ENCODE data around the gene TMEM238L. TPM values are rescaled to one million over a fixed set of nuclear protein-coding genes. Genes with fewer than 3 reads are reported as not detected.

TMEM238L gene
- total and polyA plus RNA-seq, 2 of the 8 experiments (the other 6 are each of a cell fraction or from before 2014, with no cell fraction given) = not detected

DNA sequence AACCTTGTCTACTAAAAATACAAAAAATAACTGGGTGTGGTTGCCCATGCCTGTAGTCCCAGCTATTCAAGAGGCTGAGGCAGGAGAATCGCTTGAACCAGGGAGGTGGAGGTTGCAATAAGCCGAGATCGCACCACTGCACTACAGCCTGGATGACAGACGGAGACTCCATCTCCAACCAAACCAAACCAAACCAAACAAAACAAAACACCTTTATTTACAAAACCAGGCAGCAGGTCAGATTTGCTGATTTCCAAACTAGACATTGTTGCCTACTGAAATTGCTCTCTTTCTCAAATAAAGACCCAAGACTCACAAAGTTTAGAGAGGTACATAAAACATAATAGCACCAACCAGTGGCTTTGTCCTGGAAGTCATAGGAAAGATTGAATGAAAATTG lies 5.7 kb upstream of the TMEM238L start:
- POLR2A ChIA-PET (ENCODE audit: partially characterized antibody) = interaction anchor here (0.6 to 1.1 kb wide), 2 partner anchors 15 to 23 kb away, joined by 3 to 4 read pairs; no protein-coding TSS in a partner anchor
- Histone ChIP-seq H3K18ac (ENCODE audit: extremely low read depth, low read length) (no peak overlapping the region), H3K4me3 (ENCODE audit: extremely low read depth in 1 of 4, insufficient read depth in 2 of 4, low read depth in 3 of 4, low read length in 4 of 4) (no peak overlapping the region), H3K4me2 (ENCODE audit: insufficient read depth in 1 of 2, low read depth in 2 of 2, low read length in 2 of 2) (no peak overlapping the region), H4K5ac (ENCODE audit: insufficient read length, low read depth, low read length) (no peak overlapping the region), H3K79me2 (ENCODE audit: control insufficient read depth in 1 of 2, insufficient read depth in 2 of 2, low read length in 2 of 2) (no peaks in the 10 kb centered on the region), H4K91ac (replicated peaks; ENCODE audit: insufficient read length, low read length) (no peak overlapping the region), H3K36me3 (ENCODE audit: control insufficient read depth in 2 of 4, insufficient read depth in 4 of 4, low read length in 3 of 4) (no peaks in the 10 kb centered on the region), H3K27me3 (replicated peaks in 1 of 4; ENCODE audit: control insufficient read depth in 3 of 4, extremely low read depth in 1 of 4, insufficient read depth in 3 of 4, low read length in 3 of 4) (no peaks in the 10 kb centered on the region), H3K79me1 (ENCODE audit: low read depth, low read length) (no peaks in the 10 kb centered on the region), H3K27ac (ENCODE audit: low read depth, low read length) (no peak overlapping the region), H2BK120ac (replicated peaks; ENCODE audit: low read depth, low read length) (no peak overlapping the region), H3K23ac (ENCODE audit: insufficient read length) (no peak overlapping the region), H2BK5ac (ENCODE audit: low read depth, low read length) (no peak overlapping the region), H3K4ac (replicated peaks; ENCODE audit: insufficient read length, low read depth, low read length) (no peak overlapping the region), H3K9me3 (ENCODE audit: insufficient read depth in 2 of 2, low read depth in 1 of 2, low read length in 1 of 2) (no peaks in the 10 kb centered on the region), H4K20me1 (replicated peaks in 1 of 2; ENCODE audit: control insufficient read depth in 1 of 2, insufficient read depth in 2 of 2, low read length in 2 of 2) (no peaks in the 10 kb centered on the region), H2AK5ac (ENCODE audit: low read depth, low read length) (no peak overlapping the region), H2AFZ (ENCODE audit: low read length) (no peak overlapping the region), H3K23me2 (ENCODE audit: low read depth, low read length) (no peaks in the 10 kb centered on the region), H3K4me1 (replicated peaks in 1 of 4; ENCODE audit: control insufficient read depth in 3 of 4, insufficient read depth in 4 of 4, low read length in 3 of 4) (no peaks in the 10 kb centered on the region), H2BK20ac (ENCODE audit: low read length) (no peak overlapping the region), H3K14ac (ENCODE audit: insufficient read length) (no peak overlapping the region), H4K8ac (ENCODE audit: extremely low read depth, insufficient read depth, low read length) (no peak overlapping the region), H3K56ac (replicated peaks; ENCODE audit: insufficient read length, low read depth, low read length) (no peak overlapping the region), H2BK15ac (ENCODE audit: low read length) (no peak overlapping the region), H3K9ac (replicated peaks in 1 of 4; ENCODE audit: extremely low read depth in 1 of 4, low read depth in 3 of 4, low read length in 3 of 4) (no peak overlapping the region), H2BK12ac (ENCODE audit: low read depth, low read length) (no peak overlapping the region)
- DNase-seq (ENCODE audit: low read depth in 1 of 2, low spot score in 2 of 2) (no peak), FAIRE-seq (no peak)
- WGBS, 2 experiments (ENCODE audit: extremely low coverage in 1 of 2, insufficient coverage in 1 of 2, insufficient read length in 1 of 2, insufficient replicate concordance in 2 of 2, low coverage in 1 of 2, low lambda C conversion rate in 2 of 2, missing lambda C conversion rate in 1 of 2) = 80% methylated on average over 4 of the region's 4 CpGs; no CpG with 5 or more reads in 1 of the 2 experiments
- CTCF ChIA-PET (ENCODE audit: partially characterized antibody) = interaction anchor here (1.4 kb wide), 1 partner anchor 37 kb away, joined by 4 read pairs; no protein-coding TSS in a partner anchor
- TF ChIP-seq CBX5 (IDR thresholded peaks at IDR 0.05; ENCODE audit: low read depth, low read length) (no peak), KDM5A (IDR thresholded peaks at IDR 0.05; ENCODE audit: low read length) (no peak), ASH2L (IDR thresholded peaks at IDR 0.05; ENCODE audit: low read length) (no peak)
